ENCODE data around the gene RPP21.

The RPP21 gene

GRCh38 chr6:30344868-30345671, at the start of gene RPP21:
Gene RPP21 (plus strand): TSS chr6:30345156. CDS start chr6:30345172, 16 bp downstream.
- Histone ChIP-seq H3K4me1 (ENCODE audit: insufficient read depth, low read length, severe bottlenecking) (peaks cover 14% of the 10 kb centered on the region), H3K36me3 (ENCODE audit: insufficient read depth, low read length) (peaks cover 35% of the 10 kb centered on the region), H3F3A (ENCODE audit: insufficient read depth, low read length) (no peaks in the 10 kb centered on the region), H3K27me3 (ENCODE audit: insufficient read depth, low read length) (no peaks in the 10 kb centered on the region), H3K9me2 (ENCODE audit: low read depth, low read length) (no peaks in the 10 kb centered on the region), H3K27ac (ENCODE audit: low read depth, low read length, poor library complexity, severe bottlenecking) (peak within 1 kb of the TSS; percentile 27), H3K4me3 (ENCODE audit: low read depth, low read length, poor library complexity, severe bottlenecking) (peak within 1 kb of the TSS; percentile 89), H3K79me2 (ENCODE audit: insufficient read depth, low read length) (no peaks in the 10 kb centered on the region), H3K4me2 (ENCODE audit: low read length) (peak within 1 kb of the TSS; percentile 60), H2AFZ (ENCODE audit: low read length) (no peak within 1 kb of the TSS), H4K20me1 (ENCODE audit: insufficient read depth, low read length) (no peaks in the 10 kb centered on the region), H3K9me3 (ENCODE audit: low read length) (no peaks in the 10 kb centered on the region), H3K9ac (ENCODE audit: low read length) (peak within 1 kb of the TSS; percentile 86)
- no peak for TF ChIP-seq EZH2 (IDR thresholded peaks at IDR 0.05; ENCODE audit: borderline replicate concordance, low read length)

- no peaks in the 10 kb centered on the region for H3K4me1 ChIP-seq (ENCODE audit: insufficient read depth, low read length, severe bottlenecking)
- TF ChIP-seq EZH2 (IDR thresholded peaks at IDR 0.05; ENCODE audit: borderline replicate concordance, low read length) (no peak), CTCF (IDR thresholded peaks at IDR 0.05; ENCODE audit: low read length) (no peak)
- no peak overlapping the region for H3K27ac ChIP-seq (ENCODE audit: low read depth, low read length, poor library complexity, severe bottlenecking)
- no peak overlapping the region for H3K4me2 ChIP-seq (ENCODE audit: low read length)
- H3K36me3 ChIP-seq (ENCODE audit: insufficient read depth, low read length), result peaks cover 55% of the 10 kb centered on the region
- no peaks in the 10 kb centered on the region for H4K20me1 ChIP-seq (ENCODE audit: insufficient read depth, low read length)
- H3F3A ChIP-seq (ENCODE audit: insufficient read depth, low read length), result no peaks in the 10 kb centered on the region
- H3K4me3 ChIP-seq (ENCODE audit: low read depth, low read length, poor library complexity, severe bottlenecking), result no peak overlapping the region
- no peak overlapping the region for H3K9ac ChIP-seq (ENCODE audit: low read length)
- H3K79me2 ChIP-seq (ENCODE audit: insufficient read depth, low read length), result no peaks in the 10 kb centered on the region
- no peaks in the 10 kb centered on the region for H3K9me2 ChIP-seq (ENCODE audit: low read depth, low read length)
- H3K9me3 ChIP-seq (ENCODE audit: low read length), result peaks cover 19% of the 10 kb centered on the region; the same call in 1 of the 2 replicates
- no peak overlapping the region for H2AFZ ChIP-seq (ENCODE audit: low read length)
- H3K27me3 ChIP-seq (ENCODE audit: insufficient read depth, low read length), result no peaks in the 10 kb centered on the region
Measured at GRCh38 chr6:30295837-30296236, 49.1 kb upstream of the RPP21 start.

GRCh38 chr6:30304002-30304401, 41.0 kb upstream of the RPP21 start:
- no peaks in the 10 kb centered on the region for H3K9me2 ChIP-seq (ENCODE audit: low read depth, low read length)
- TF ChIP-seq EZH2 (IDR thresholded peaks at IDR 0.05; ENCODE audit: borderline replicate concordance, low read length) (no peak), CTCF (IDR thresholded peaks at IDR 0.05; ENCODE audit: low read length) (no peak)
- peaks cover 75% of the 10 kb centered on the region for H3K36me3 ChIP-seq (ENCODE audit: insufficient read depth, low read length)
- H4K20me1 ChIP-seq (ENCODE audit: insufficient read depth, low read length), result no peaks in the 10 kb centered on the region
- H3K27ac ChIP-seq (ENCODE audit: low read depth, low read length, poor library complexity, severe bottlenecking), result no peak overlapping the region
- H3K4me2 ChIP-seq (ENCODE audit: low read length), result no peak overlapping the region
- no peaks in the 10 kb centered on the region for H3K27me3 ChIP-seq (ENCODE audit: insufficient read depth, low read length)
- no peak overlapping the region for H3K4me3 ChIP-seq (ENCODE audit: low read depth, low read length, poor library complexity, severe bottlenecking)
- no peaks in the 10 kb centered on the region for H3K79me2 ChIP-seq (ENCODE audit: insufficient read depth, low read length)
- H3K9me3 ChIP-seq (ENCODE audit: low read length), result peaks cover 23% of the 10 kb centered on the region
- H3K9ac ChIP-seq (ENCODE audit: low read length), result no peak overlapping the region
- H3K4me1 ChIP-seq (ENCODE audit: insufficient read depth, low read length, severe bottlenecking), result no peaks in the 10 kb centered on the region
- H3F3A ChIP-seq (ENCODE audit: insufficient read depth, low read length), result no peaks in the 10 kb centered on the region
- no peak overlapping the region for H2AFZ ChIP-seq (ENCODE audit: low read length)
